ENCODE results near the gene SLC5A2. TPM values are rescaled to one million over a fixed set of nuclear protein-coding genes. Genes with fewer than 3 reads are reported as not detected.
A peak's percentile ranks its signal among the peaks of the same experiment; 100 is the strongest.

SLC5A2 gene
- total RNA-seq: 4.8 TPM
- polyA plus RNA-seq (ENCODE audit: insufficient read depth, low read depth, low replicate concordance): 208 TPM
- long read RNA-seq, donor 1, partial matches to known transcripts: 0 of 1 reads
- long read RNA-seq, donor 1, other reads (novel, unspliced or antisense): 0 of 1 reads
- long read RNA-seq, donor 2, partial matches to known transcripts: 0 of 4 reads
- long read RNA-seq, donor 2, other reads (novel, unspliced or antisense): 0 of 4 reads
- long read RNA-seq, donor 3, partial matches to known transcripts: 7 of 10 reads
- long read RNA-seq, donor 3, other reads (novel, unspliced or antisense): 0 of 10 reads
- long read RNA-seq, donor 4, partial matches to known transcripts: 0 of 4 reads
- long read RNA-seq, donor 4, other reads (novel, unspliced or antisense): 0 of 4 reads
- long read RNA-seq, donor 5: 0 reads
- long read RNA-seq, donor 6, partial matches to known transcripts: 0 of 1 reads
- long read RNA-seq, donor 6, other reads (novel, unspliced or antisense): 0 of 1 reads
- long read RNA-seq, donor 7, partial matches to known transcripts: 3 of 7 reads
- long read RNA-seq, donor 7, other reads (novel, unspliced or antisense): 3 of 7 reads
- long read RNA-seq, donor 8, partial matches to known transcripts: 11 of 12 reads
- long read RNA-seq, donor 8, other reads (novel, unspliced or antisense): 0 of 12 reads
- long read RNA-seq, donor 9: 0 reads
- long read RNA-seq, donor 10, partial matches to known transcripts: 0 of 8 reads
- long read RNA-seq, donor 10, other reads (novel, unspliced or antisense): 7 of 8 reads

- peak within 1 kb of the TSS in 2 of 3 donors; percentile 48 to 68 for H3K4me3 ChIP-seq (ENCODE audit: low read length in 3 of 3)
- no peaks in the 10 kb centered on the region for H3K9me3 ChIP-seq (ENCODE audit: control insufficient read depth in 2 of 3, insufficient read depth in 1 of 3, low read length in 3 of 3)
- H3K9ac ChIP-seq (ENCODE audit: low read length in 3 of 3): no peak within 1 kb of the TSS
- no peaks in the 10 kb centered on the region for H3K36me3 ChIP-seq (ENCODE audit: control insufficient read depth in 2 of 3, insufficient read depth in 3 of 3, low read length in 3 of 3)
- DNase-seq: peak in 1 of 5 donors; percentile 53
- intact Hi-C loops (cut with DNase I): no loop called here
- FAIRE-seq: no peak
- no peak for TF ChIP-seq CTCF (IDR thresholded peaks at IDR 0.05; ENCODE audit: borderline replicate concordance, extremely low read depth, insufficient read depth)
- no peaks in the 10 kb centered on the region for H3K27me3 ChIP-seq (ENCODE audit: control insufficient read depth, insufficient read depth, low read length)
- peak within 1 kb of the TSS; percentile 33 to 65 for H3K27ac ChIP-seq (ENCODE audit: low read depth in 2 of 2, low read length in 2 of 2)
- H3K4me1 ChIP-seq (ENCODE audit: control insufficient read depth in 2 of 3, insufficient read depth in 2 of 3, low read depth in 1 of 3, low read length in 3 of 3): peaks cover 0 to 20% (median 3%) of the 10 kb centered on the region in 3 donors
Observed at GRCh38 chr16:31483081-31483480, at the start of gene SLC5A2. Gene SLC5A2 (plus strand): TSS chr16:31483123. CDS start chr16:31483137, 14 bp downstream.

- H3K4me3 ChIP-seq (ENCODE audit: low read length in 3 of 3): no peak overlapping the region
- FAIRE-seq: no peak
Observed at GRCh38 chr16:31435341-31436220, 47.3 kb upstream of the SLC5A2 start.

More at GRCh38 chr16:31435341-31436220, 47.3 kb upstream of the SLC5A2 start:
- no peaks in the 10 kb centered on the region for H3K36me3 ChIP-seq (ENCODE audit: control insufficient read depth in 2 of 3, insufficient read depth in 3 of 3, low read length in 3 of 3)
- TF ChIP-seq CTCF (IDR thresholded peaks at IDR 0.05; ENCODE audit: borderline replicate concordance, extremely low read depth, insufficient read depth): no peak
- no peaks in the 10 kb centered on the region for H3K4me1 ChIP-seq (ENCODE audit: control insufficient read depth in 2 of 3, insufficient read depth in 2 of 3, low read depth in 1 of 3, low read length in 3 of 3)
- H3K9ac ChIP-seq (ENCODE audit: low read length in 3 of 3): no peak overlapping the region
- DNase-seq: peak in 1 of 5 donors; percentile 31
- no peaks in the 10 kb centered on the region for H3K9me3 ChIP-seq (ENCODE audit: control insufficient read depth in 2 of 3, insufficient read depth in 1 of 3, low read length in 3 of 3)
- intact Hi-C loops (cut with DNase I): no loop called here
- H3K27ac ChIP-seq (ENCODE audit: low read depth in 2 of 2, low read length in 2 of 2): no peak overlapping the region
- H3K27me3 ChIP-seq (ENCODE audit: control insufficient read depth, insufficient read depth, low read length): no peaks in the 10 kb centered on the region
